Measurements from ENCODE around the gene NUP98.

The NUP98 gene

GRCh38 chr11:3664032-3664630 is 133.2 kb downstream of the NUP98 start:
- no peaks in the 10 kb centered on the region for H4K20me1 ChIP-seq (ENCODE audit: insufficient read depth, low read length, poor library complexity, severe bottlenecking)
- H3K79me2 ChIP-seq (ENCODE audit: insufficient read depth, low read length): no peaks in the 10 kb centered on the region
- H2AFZ ChIP-seq (ENCODE audit: low read length): no peak overlapping the region
- H3K4me1 ChIP-seq (ENCODE audit: insufficient read depth, low read length, poor library complexity, severe bottlenecking): no peaks in the 10 kb centered on the region
- TF ChIP-seq CTCF (conservative IDR thresholded peaks at IDR 0.05; ENCODE audit: low read length) (no peak), EZH2phosphoT487 (IDR thresholded peaks at IDR 0.05; ENCODE audit: borderline replicate concordance) (no peak)
- no peaks in the 10 kb centered on the region; the same call in 1 of the 2 replicates for H3K36me3 ChIP-seq (ENCODE audit: insufficient read depth, low read length)
- no peaks in the 10 kb centered on the region for H3K9me3 ChIP-seq (ENCODE audit: insufficient read depth, low read depth, low read length)
- H3F3A ChIP-seq (ENCODE audit: low read depth): no peaks in the 10 kb centered on the region
- no peak overlapping the region for H3K4me3 ChIP-seq (ENCODE audit: low read length, poor library complexity, severe bottlenecking)
- H3K9ac ChIP-seq (ENCODE audit: low read depth, low read length, poor library complexity, severe bottlenecking): no peak overlapping the region
- no peaks in the 10 kb centered on the region for H3K9me2 ChIP-seq (replicated peaks; ENCODE audit: low read depth, low read length)
- no peaks in the 10 kb centered on the region for H3K27me3 ChIP-seq (ENCODE audit: insufficient read depth, low read length, poor library complexity, severe bottlenecking)
- no peak overlapping the region for H3K4me2 ChIP-seq (ENCODE audit: low read depth, low read length, poor library complexity, severe bottlenecking)

- Histone ChIP-seq H2AFZ (ENCODE audit: low read length) (no peak overlapping the region), H3K9me2 (replicated peaks; ENCODE audit: low read depth, low read length) (no peaks in the 10 kb centered on the region), H4K20me1 (ENCODE audit: insufficient read depth, low read length, poor library complexity, severe bottlenecking) (no peaks in the 10 kb centered on the region), H3K9me3 (ENCODE audit: insufficient read depth, low read depth, low read length) (no peaks in the 10 kb centered on the region), H3K4me2 (ENCODE audit: low read depth, low read length, poor library complexity, severe bottlenecking) (no peak overlapping the region), H3K79me2 (ENCODE audit: insufficient read depth, low read length) (no peaks in the 10 kb centered on the region), H3F3A (ENCODE audit: low read depth) (no peaks in the 10 kb centered on the region), H3K4me1 (ENCODE audit: insufficient read depth, low read length, poor library complexity, severe bottlenecking) (no peaks in the 10 kb centered on the region), H3K27me3 (ENCODE audit: insufficient read depth, low read length, poor library complexity, severe bottlenecking) (no peaks in the 10 kb centered on the region), H3K36me3 (ENCODE audit: insufficient read depth, low read length) (no peaks in the 10 kb centered on the region; the same call in 1 of the 2 replicates), H3K4me3 (ENCODE audit: low read length, poor library complexity, severe bottlenecking) (no peak overlapping the region), H3K9ac (ENCODE audit: low read depth, low read length, poor library complexity, severe bottlenecking) (no peak overlapping the region)
- TF ChIP-seq CTCF (conservative IDR thresholded peaks at IDR 0.05; ENCODE audit: low read length): no peak
- TF ChIP-seq EZH2phosphoT487 (IDR thresholded peaks at IDR 0.05; ENCODE audit: borderline replicate concordance): no peak
Measured at GRCh38 chr11:3662856-3663255, 134.5 kb downstream of the NUP98 start.

- no peaks in the 10 kb centered on the region; the same call in 1 of the 2 replicates for H3K36me3 ChIP-seq (ENCODE audit: insufficient read depth, low read length)
- H3K9me2 ChIP-seq (replicated peaks; ENCODE audit: low read depth, low read length): no peaks in the 10 kb centered on the region
- no peak overlapping the region for H2AFZ ChIP-seq (ENCODE audit: low read length)
- no peaks in the 10 kb centered on the region for H3K27me3 ChIP-seq (ENCODE audit: insufficient read depth, low read length, poor library complexity, severe bottlenecking)
- no peaks in the 10 kb centered on the region for H3K9me3 ChIP-seq (ENCODE audit: insufficient read depth, low read depth, low read length)
- no peaks in the 10 kb centered on the region for H3F3A ChIP-seq (ENCODE audit: low read depth)
- H4K20me1 ChIP-seq (ENCODE audit: insufficient read depth, low read length, poor library complexity, severe bottlenecking): no peaks in the 10 kb centered on the region
- no peak overlapping the region for H3K4me2 ChIP-seq (ENCODE audit: low read depth, low read length, poor library complexity, severe bottlenecking)
- no peak for TF ChIP-seq EZH2phosphoT487 (IDR thresholded peaks at IDR 0.05; ENCODE audit: borderline replicate concordance)
- no peak for TF ChIP-seq CTCF (conservative IDR thresholded peaks at IDR 0.05; ENCODE audit: low read length)
- no peaks in the 10 kb centered on the region for H3K4me1 ChIP-seq (ENCODE audit: insufficient read depth, low read length, poor library complexity, severe bottlenecking)
- no peak overlapping the region for H3K4me3 ChIP-seq (ENCODE audit: low read length, poor library complexity, severe bottlenecking)
- H3K79me2 ChIP-seq (ENCODE audit: insufficient read depth, low read length): no peaks in the 10 kb centered on the region
- no peak overlapping the region for H3K9ac ChIP-seq (ENCODE audit: low read depth, low read length, poor library complexity, severe bottlenecking)
Measured at GRCh38 chr11:3660960-3661359, 136.4 kb downstream of the NUP98 start.
